ENCODE results near the gene TCP10L. TPM values are rescaled to one million over a fixed set of nuclear protein-coding genes. Genes with fewer than 3 reads are reported as not detected.
"Not testable (repeated sequence)": the region's sequence is repeated elsewhere in the genome, so short reads cannot be mapped to it uniquely, and the experiment has no call there.

The TCP10L gene
- total RNA-seq (2022) = 0.19 TPM in 1 of 2 replicates, not detected in the other
- percentile 12 among the genes with signal in this experiment for Bru-seq, nascent RNA
- percentile 36 among the genes with signal in this experiment for BruChase-seq, experiment 1, labeled RNA remaining after a 2-hour chase
- BruChase-seq, experiment 2, labeled RNA remaining after a 6-hour chase = percentile 21 among the genes with signal in this experiment
- long read RNA-seq = 0 reads

- H3K4me1 ChIP-seq = peaks cover 14% of the 10 kb centered on the region
- ChIA-PET POLR2A (no interaction called here), CTCF (interaction anchor here (0.6 kb wide), 1 partner anchor 1249 kb away, joined by 3 read pairs; no protein-coding TSS in a partner anchor)
- intact Hi-C loops (cut with micrococcal nuclease; ENCODE audit: unreplicated experiment) = no loop called here
- H3K4me1 Mint-ChIP-seq (ENCODE audit: low read depth, unreplicated experiment) = no peaks in the 10 kb centered on the region
- no peaks in the 10 kb centered on the region for H3K36me3 Mint-ChIP-seq (ENCODE audit: insufficient read depth, unreplicated experiment)
- DNase-seq = no peak
- H3K27me3 ChIP-seq (replicated peaks; ENCODE audit: control insufficient read depth, insufficient read depth, low read length) = no peaks in the 10 kb centered on the region
- TF ChIP-seq CTCF (IDR thresholded peaks at IDR 0.05; ENCODE audit: insufficient read depth in 1 of 2, low read depth in 1 of 2, low read length in 1 of 2, severe bottlenecking in 1 of 2, unreplicated experiment in 1 of 2) = no peak
- no peaks in the 10 kb centered on the region for H3K27me3 Mint-ChIP-seq (ENCODE audit: insufficient read depth, unreplicated experiment)
- H3K36me3 ChIP-seq (ENCODE audit: control insufficient read depth, insufficient read depth, low read length) = no peaks in the 10 kb centered on the region
- no peak within 1 kb of the TSS for H3K27ac Mint-ChIP-seq (ENCODE audit: unreplicated experiment)
- BruUV-seq (replicated peaks) = no TSS peak
- H3K9me3 ChIP-seq = no peaks in the 10 kb centered on the region
- no peak within 1 kb of the TSS for H3K4me3 ChIP-seq (ENCODE audit: low read depth, low read length)
- H3K4me3 Mint-ChIP-seq (ENCODE audit: unreplicated experiment) = no peak within 1 kb of the TSS
- no peaks in the 10 kb centered on the region for H3K9me3 Mint-ChIP-seq (ENCODE audit: unreplicated experiment)
Measured at GRCh38 chr21:32585042-32585710, at the start of gene TCP10L. TCP10L (minus strand) TSS chr21:32585523; CDS start chr21:32584304, 1,219 bp downstream.

GRCh38 chr21:32626621-32627196, 41.4 kb upstream of the TCP10L start:
- H3K27ac Mint-ChIP-seq (ENCODE audit: unreplicated experiment) = no peak overlapping the region
- ChIA-PET CTCF (no interaction called here), POLR2A (no interaction called here)
- TF ChIP-seq CTCF (IDR thresholded peaks at IDR 0.05; ENCODE audit: insufficient read depth in 1 of 2, low read depth in 1 of 2, low read length in 1 of 2, severe bottlenecking in 1 of 2, unreplicated experiment in 1 of 2) = no peak
- BruUV-seq (replicated peaks) = no TSS peak
- H3K4me3 Mint-ChIP-seq (ENCODE audit: unreplicated experiment) = no peak overlapping the region
- H3K4me3 ChIP-seq (ENCODE audit: low read depth, low read length) = no peak overlapping the region
- H3K4me1 Mint-ChIP-seq (ENCODE audit: low read depth, unreplicated experiment) = no peaks in the 10 kb centered on the region
- no peaks in the 10 kb centered on the region for H3K4me1 ChIP-seq
- H3K36me3 Mint-ChIP-seq (ENCODE audit: insufficient read depth, unreplicated experiment) = no peaks in the 10 kb centered on the region
- H3K9me3 ChIP-seq = no peaks in the 10 kb centered on the region
- no peaks in the 10 kb centered on the region for H3K9me3 Mint-ChIP-seq (ENCODE audit: unreplicated experiment)
- no peak for DNase-seq
- H3K27me3 Mint-ChIP-seq (ENCODE audit: insufficient read depth, unreplicated experiment) = peaks cover 1% of the 10 kb centered on the region
- intact Hi-C loops (cut with micrococcal nuclease; ENCODE audit: unreplicated experiment) = no loop called here
- H3K27me3 ChIP-seq (replicated peaks; ENCODE audit: control insufficient read depth, insufficient read depth, low read length) = no peaks in the 10 kb centered on the region
- no peaks in the 10 kb centered on the region for H3K36me3 ChIP-seq (ENCODE audit: control insufficient read depth, insufficient read depth, low read length)

GRCh38 chr21:32618218-32618617, 32.9 kb upstream of the TCP10L start:
- H3K27ac Mint-ChIP-seq (ENCODE audit: unreplicated experiment) = not testable (repeated sequence)

More at GRCh38 chr21:32618218-32618617, 32.9 kb upstream of the TCP10L start:
- H3K36me3 ChIP-seq (ENCODE audit: control insufficient read depth, insufficient read depth, low read length); H3K4me1 Mint-ChIP-seq (ENCODE audit: low read depth, unreplicated experiment); BruUV-seq (replicated peaks); DNase-seq; H3K4me3 Mint-ChIP-seq (ENCODE audit: unreplicated experiment); intact Hi-C loops (cut with micrococcal nuclease; ENCODE audit: unreplicated experiment); H3K4me3 ChIP-seq (ENCODE audit: low read depth, low read length); H3K4me1 ChIP-seq; CTCF ChIA-PET; H3K9me3 ChIP-seq; POLR2A ChIA-PET; H3K27me3 ChIP-seq (replicated peaks; ENCODE audit: control insufficient read depth, insufficient read depth, low read length); H3K9me3 Mint-ChIP-seq (ENCODE audit: unreplicated experiment); H3K36me3 Mint-ChIP-seq (ENCODE audit: insufficient read depth, unreplicated experiment): not testable (repeated sequence)
- peaks cover 12% of the 10 kb centered on the region for H3K27me3 Mint-ChIP-seq (ENCODE audit: insufficient read depth, unreplicated experiment)

Measured in Caco-2 (cell line).